Vagina (tissue), 2 donors: ENCODE measurements around the gene MARK2. TPM values are rescaled to one million over a fixed set of nuclear protein-coding genes. Genes with fewer than 3 reads are reported as not detected.

ENCODE experiments used
- DNase-seq, 2 donors: peaks; one replicate each; pipeline ENCODE4 v3.0.0-alpha.2; 2017; ENCODE audit errors: extremely low spot score in 2 of 2
- H3K27ac ChIP-seq: fragments of 200-600 bp; sonication (generic); one replicate; pipeline ENCODE4 v1.5.1; 2019
- H3K27me3 ChIP-seq: fragments of 200-600 bp; sonication (generic); one replicate; pipeline ENCODE4 v1.5.1; 2019
- H3K36me3 ChIP-seq, 2 donors: fragments of 200-600 bp; sonication (generic); one replicate each; pipeline ENCODE4 v1.5.1; 2017 to 2019
- H3K4me1 ChIP-seq: fragments of 200-600 bp; sonication (generic); one replicate; pipeline ENCODE4 v1.5.1; 2019
- H3K4me3 ChIP-seq, 2 donors: fragments of 200-600 bp; sonication (generic); 1 replicate in 1 of 2; 2 replicates in 1 of 2; pipeline ENCODE4 v1.5.1; 2016 to 2019
- H3K9me3 ChIP-seq: fragments of 200-600 bp; sonication (generic); one replicate; pipeline ENCODE4 v1.5.1; 2019
- POLR2A ChIP-seq, 2 donors: fragments of 450-650 bp; IDR thresholded peaks; one replicate each; pipeline ENCODE4 v1.6.1; 2017; ENCODE audit warnings: antibody characterized with exemption in 2 of 2, mild to moderate bottlenecking in 2 of 2, moderate library complexity in 2 of 2
- POLR2AphosphoS5 ChIP-seq, 2 donors: sonication (generic); formaldehyde crosslinking; IDR thresholded peaks; one replicate each; pipeline ENCODE4 v1.9.0; 2017; ENCODE audit warnings: antibody characterized with exemption in 2 of 2, mild to moderate bottlenecking in 2 of 2, low read depth in 1 of 2; ENCODE audit not compliant: insufficient read depth in 1 of 2
- intact Hi-C: fragments of 100-400 bp; cut with DNase I; formaldehyde crosslinking; loops from one replicate; pipeline ENCODE4 v1.15.1; 2023
- total RNA-seq: library from RNA; depleted of rRNA; stranded (reverse); fragments of >200 nt; gene quantifications from one replicate; pipeline ENCODE4 v1.2.3, GENCODE V29; 2016
- TF ChIP-seq, protein P1 (sequence below), 3 experiments: fragments of 450-650 bp in 2 of 3; fragments of 200-600 bp in 1 of 3; sonication (generic) in 1 of 3; IDR thresholded peaks; one replicate each; pipeline ENCODE4 v1.5.1; 2017 to 2019; ENCODE audit warnings: antibody characterized with exemption in 3 of 3, mild to moderate bottlenecking in 2 of 3, moderate library complexity in 2 of 3

Gene MARK2
- total RNA-seq, 1 donor from 2014 or later: 35.6 TPM

DNA sequence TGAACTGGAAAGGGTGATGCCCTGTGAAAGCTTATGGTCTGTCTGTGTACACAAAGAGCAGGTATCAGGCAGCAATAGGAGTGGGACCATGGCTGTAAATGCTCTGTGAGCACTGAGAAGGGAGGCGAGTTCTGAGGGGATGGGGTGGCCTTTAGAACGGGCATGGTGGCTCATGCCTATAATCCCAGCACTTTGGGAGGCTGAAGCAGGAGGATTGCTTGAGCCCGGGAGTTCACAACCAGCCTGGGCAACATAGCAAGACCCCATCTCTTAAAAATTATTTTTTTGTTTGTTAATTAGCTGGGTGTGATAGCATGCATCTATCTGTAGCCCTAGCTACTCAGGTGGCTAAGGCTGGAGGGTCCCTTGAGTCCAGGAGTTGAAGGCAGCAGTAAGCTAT lies 22.2 kb upstream of the MARK2 start:
- Histone ChIP-seq H3K27ac (no peak overlapping the region), H3K27me3 (no peaks in the 10 kb centered on the region), H3K4me1 (peaks cover 34% of the 10 kb centered on the region), H3K36me3 (peaks cover 0 to 38% of the 10 kb centered on the region in 2 donors), H3K9me3 (no peaks in the 10 kb centered on the region), H3K4me3 (no peak overlapping the region)
- no peak for TF ChIP-seq POLR2AphosphoS5 (IDR thresholded peaks at IDR 0.05; ENCODE audit: insufficient read depth in 1 of 2, low read depth in 1 of 2)
- TF ChIP-seq, protein P1, sequence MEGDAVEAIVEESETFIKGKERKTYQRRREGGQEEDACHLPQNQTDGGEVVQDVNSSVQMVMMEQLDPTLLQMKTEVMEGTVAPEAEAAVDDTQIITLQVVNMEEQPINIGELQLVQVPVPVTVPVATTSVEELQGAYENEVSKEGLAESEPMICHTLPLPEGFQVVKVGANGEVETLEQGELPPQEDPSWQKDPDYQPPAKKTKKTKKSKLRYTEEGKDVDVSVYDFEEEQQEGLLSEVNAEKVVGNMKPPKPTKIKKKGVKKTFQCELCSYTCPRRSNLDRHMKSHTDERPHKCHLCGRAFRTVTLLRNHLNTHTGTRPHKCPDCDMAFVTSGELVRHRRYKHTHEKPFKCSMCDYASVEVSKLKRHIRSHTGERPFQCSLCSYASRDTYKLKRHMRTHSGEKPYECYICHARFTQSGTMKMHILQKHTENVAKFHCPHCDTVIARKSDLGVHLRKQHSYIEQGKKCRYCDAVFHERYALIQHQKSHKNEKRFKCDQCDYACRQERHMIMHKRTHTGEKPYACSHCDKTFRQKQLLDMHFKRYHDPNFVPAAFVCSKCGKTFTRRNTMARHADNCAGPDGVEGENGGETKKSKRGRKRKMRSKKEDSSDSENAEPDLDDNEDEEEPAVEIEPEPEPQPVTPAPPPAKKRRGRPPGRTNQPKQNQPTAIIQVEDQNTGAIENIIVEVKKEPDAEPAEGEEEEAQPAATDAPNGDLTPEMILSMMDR (IDR thresholded peaks at IDR 0.05): no peak
- TF ChIP-seq POLR2A (IDR thresholded peaks at IDR 0.05): no peak
- DNase-seq: no peak
- intact Hi-C loops: no loop called here

DNA sequence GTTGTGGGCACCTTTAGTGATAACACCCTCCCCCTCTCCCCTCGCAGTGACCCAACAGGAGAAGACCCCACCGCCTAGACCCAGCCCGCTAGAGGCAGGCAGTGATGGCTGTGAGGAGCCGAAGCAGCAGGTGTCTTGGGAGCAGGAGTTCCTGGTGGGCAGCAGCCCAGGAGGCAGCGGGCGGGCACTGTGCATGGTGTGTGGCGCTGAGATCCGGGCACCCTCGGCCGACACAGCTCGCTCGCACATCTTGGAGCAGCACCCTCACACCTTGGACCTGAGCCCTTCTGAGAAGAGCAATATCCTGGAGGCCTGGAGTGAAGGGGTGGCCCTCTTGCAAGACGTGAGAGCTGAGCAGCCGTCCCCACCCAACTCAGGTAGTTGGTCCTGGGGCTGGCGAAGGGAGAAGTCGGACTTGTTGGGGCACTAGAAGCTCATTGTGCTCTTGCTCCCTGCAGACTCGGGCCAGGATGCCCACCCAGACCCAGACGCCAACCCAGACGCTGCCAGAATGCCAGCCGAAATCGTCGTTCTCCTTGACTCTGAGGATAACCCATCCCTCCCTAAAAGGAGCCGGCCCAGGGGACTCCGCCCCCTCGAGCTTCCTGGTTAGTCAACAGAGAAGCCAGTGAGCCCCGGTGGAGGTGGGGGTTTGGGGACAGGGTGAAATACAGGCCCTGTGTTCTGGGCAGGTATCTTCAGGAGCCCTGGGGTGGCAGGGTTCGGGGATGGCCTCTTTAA lies 21.0 kb upstream of the MARK2 start:
- H3K9me3 ChIP-seq: no peaks in the 10 kb centered on the region
- H3K36me3 ChIP-seq: peaks cover 0 to 49% of the 10 kb centered on the region in 2 donors
- intact Hi-C loops: no loop called here
- TF ChIP-seq, protein P1 (IDR thresholded peaks at IDR 0.05): no peak
- peaks cover 29% of the 10 kb centered on the region for H3K4me1 ChIP-seq
- H3K27me3 ChIP-seq: no peaks in the 10 kb centered on the region
- DNase-seq: no peak
- no peak overlapping the region for H3K4me3 ChIP-seq
- H3K27ac ChIP-seq: no peak overlapping the region

DNA sequence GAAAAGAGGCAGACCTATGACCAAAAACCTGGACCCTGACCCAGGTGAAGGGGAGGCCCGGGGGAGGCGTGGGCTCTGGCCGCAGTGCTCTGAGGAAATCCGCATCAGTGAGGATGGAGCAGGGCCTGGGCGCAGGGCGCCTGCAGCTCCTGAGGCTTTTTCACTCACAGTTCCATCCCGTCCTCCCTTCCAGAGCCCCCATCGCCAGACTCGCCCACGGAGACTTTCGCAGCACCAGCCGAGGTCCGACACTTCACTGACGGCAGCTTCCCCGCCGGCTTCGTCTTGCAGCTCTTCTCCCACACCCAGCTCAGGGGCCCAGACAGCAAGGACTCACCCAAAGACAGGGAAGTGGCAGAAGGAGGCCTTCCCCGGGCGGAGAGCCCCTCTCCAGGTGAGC lies 20.3 kb upstream of the MARK2 start:
- TF ChIP-seq, protein P1 (IDR thresholded peaks at IDR 0.05): no peak
- TF ChIP-seq POLR2AphosphoS5 (IDR thresholded peaks at IDR 0.05; ENCODE audit: insufficient read depth in 1 of 2, low read depth in 1 of 2): no peak
- no peak for TF ChIP-seq POLR2A (IDR thresholded peaks at IDR 0.05)
- no peaks in the 10 kb centered on the region for H3K27me3 ChIP-seq
- intact Hi-C loops: no loop called here
- no peaks in the 10 kb centered on the region for H3K9me3 ChIP-seq
- H3K4me1 ChIP-seq: peaks cover 27% of the 10 kb centered on the region
- no peak for DNase-seq
- H3K4me3 ChIP-seq: no peak overlapping the region
- H3K36me3 ChIP-seq: peaks cover 0 to 56% of the 10 kb centered on the region in 2 donors
- no peak overlapping the region for H3K27ac ChIP-seq

DNA sequence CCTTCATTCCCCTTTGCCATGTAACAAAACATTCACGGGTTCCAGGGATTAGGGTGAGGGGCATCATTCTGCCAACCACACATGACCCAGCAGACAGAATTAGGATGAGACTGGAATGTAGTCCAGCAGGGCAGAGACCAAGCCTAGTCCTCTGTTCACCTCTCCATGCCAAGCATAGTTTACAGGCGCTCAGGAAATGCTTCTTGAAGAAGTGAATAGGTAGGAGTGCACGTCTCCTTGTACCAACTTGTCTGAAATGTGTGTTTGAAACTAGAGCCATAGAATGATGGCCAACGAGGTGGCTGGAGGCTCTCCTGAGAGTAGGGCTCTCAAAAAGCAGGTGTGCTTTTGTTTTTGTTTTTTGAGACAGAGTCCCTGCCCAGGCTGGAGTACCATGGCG lies 17.5 kb upstream of the MARK2 start:
- intact Hi-C loops: loop anchor here (5.0 kb wide), 1 partner anchor 336 kb away; no protein-coding TSS in a partner anchor
- H3K27me3 ChIP-seq: no peaks in the 10 kb centered on the region
- no peak for DNase-seq
- no peak overlapping the region for H3K27ac ChIP-seq
- peaks cover 0 to 76% of the 10 kb centered on the region in 2 donors for H3K36me3 ChIP-seq
- H3K4me1 ChIP-seq: peaks cover 4% of the 10 kb centered on the region
- no peak for TF ChIP-seq POLR2AphosphoS5 (IDR thresholded peaks at IDR 0.05; ENCODE audit: insufficient read depth in 1 of 2, low read depth in 1 of 2)
- TF ChIP-seq, protein P1 (IDR thresholded peaks at IDR 0.05): no peak
- TF ChIP-seq POLR2A (IDR thresholded peaks at IDR 0.05): no peak
- H3K4me3 ChIP-seq: no peak overlapping the region
- H3K9me3 ChIP-seq: no peaks in the 10 kb centered on the region

DNA sequence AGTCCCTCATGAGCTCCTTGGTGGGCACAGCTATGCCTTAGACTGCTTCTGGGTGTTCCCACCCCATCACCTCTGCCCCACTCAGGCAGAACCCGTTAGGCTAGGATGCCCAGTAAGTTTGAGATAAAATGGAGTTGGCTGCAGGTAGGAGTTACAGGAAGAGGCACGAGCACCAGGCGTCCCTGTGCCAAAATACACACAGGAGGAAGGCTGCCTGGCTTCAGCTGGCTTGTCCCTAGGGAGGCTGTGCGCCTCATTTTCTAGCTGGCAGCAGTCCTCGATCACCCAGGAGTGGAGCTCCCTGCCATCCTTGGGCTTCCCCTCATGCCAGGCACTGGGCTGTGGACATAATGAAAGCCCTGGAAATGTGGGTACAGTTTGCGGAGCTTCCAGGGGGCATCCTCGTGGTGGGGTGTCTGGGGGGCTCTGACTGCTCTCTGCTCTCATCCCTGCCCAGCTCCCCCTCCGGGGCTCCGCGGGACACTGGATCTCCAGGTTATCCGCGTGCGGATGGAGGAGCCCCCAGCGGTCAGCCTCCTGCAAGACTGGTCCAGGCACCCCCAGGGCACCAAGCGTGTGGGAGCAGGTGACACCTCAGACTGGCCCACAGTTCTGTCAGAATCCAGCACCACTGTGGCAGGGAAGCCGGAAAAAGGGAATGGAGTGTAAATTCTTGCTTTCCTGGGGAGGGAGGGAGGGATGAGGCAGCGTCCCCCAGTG lies 12.3 kb upstream of the MARK2 start:
- intact Hi-C loops: no loop called here
- TF ChIP-seq POLR2A (IDR thresholded peaks at IDR 0.05) (no peak), POLR2AphosphoS5 (IDR thresholded peaks at IDR 0.05; ENCODE audit: insufficient read depth in 1 of 2, low read depth in 1 of 2) (no peak)
- TF ChIP-seq, protein P1 (IDR thresholded peaks at IDR 0.05): no peak
- Histone ChIP-seq H3K36me3 (peaks cover 0 to 43% of the 10 kb centered on the region in 2 donors), H3K27ac (no peak overlapping the region), H3K27me3 (no peaks in the 10 kb centered on the region), H3K9me3 (no peaks in the 10 kb centered on the region), H3K4me1 (no peaks in the 10 kb centered on the region), H3K4me3 (no peak overlapping the region)
- no peak for DNase-seq
